ENCODE measurements around the gene SSPN.

DNA sequence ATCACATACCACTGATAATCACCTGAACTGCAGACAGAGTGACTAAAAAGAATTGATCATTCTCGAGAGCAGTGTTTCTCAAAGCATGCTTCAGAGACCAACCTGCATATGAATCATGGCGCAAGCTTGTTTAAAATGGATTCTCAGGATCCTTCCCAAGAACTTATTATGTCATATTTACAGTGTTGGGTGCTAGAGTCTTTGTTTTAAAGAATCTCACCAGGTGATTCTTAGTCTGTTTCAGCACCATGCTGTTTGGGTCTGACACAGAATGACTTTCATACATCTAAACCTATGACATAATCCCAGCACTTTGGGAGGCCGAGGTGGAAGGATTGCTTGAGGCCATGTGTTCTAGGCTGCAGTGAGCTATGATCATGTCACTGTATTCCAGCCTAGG, 31.3 kb upstream of the SSPN start:
- TF ChIP-seq, protein P1, sequence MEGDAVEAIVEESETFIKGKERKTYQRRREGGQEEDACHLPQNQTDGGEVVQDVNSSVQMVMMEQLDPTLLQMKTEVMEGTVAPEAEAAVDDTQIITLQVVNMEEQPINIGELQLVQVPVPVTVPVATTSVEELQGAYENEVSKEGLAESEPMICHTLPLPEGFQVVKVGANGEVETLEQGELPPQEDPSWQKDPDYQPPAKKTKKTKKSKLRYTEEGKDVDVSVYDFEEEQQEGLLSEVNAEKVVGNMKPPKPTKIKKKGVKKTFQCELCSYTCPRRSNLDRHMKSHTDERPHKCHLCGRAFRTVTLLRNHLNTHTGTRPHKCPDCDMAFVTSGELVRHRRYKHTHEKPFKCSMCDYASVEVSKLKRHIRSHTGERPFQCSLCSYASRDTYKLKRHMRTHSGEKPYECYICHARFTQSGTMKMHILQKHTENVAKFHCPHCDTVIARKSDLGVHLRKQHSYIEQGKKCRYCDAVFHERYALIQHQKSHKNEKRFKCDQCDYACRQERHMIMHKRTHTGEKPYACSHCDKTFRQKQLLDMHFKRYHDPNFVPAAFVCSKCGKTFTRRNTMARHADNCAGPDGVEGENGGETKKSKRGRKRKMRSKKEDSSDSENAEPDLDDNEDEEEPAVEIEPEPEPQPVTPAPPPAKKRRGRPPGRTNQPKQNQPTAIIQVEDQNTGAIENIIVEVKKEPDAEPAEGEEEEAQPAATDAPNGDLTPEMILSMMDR (conservative IDR thresholded peaks at IDR 0.05), result no peak
- no peak for TF ChIP-seq ZFX (IDR thresholded peaks at IDR 0.05)
